Activated naive CD8-positive, alpha-beta T cell treated with anti-CD3 and anti-CD28 coated beads, Interleukin-2, amount 10 ng/mL, durations not matched to agents 7 days and 5 days (primary cell): ENCODE results near the gene POFUT2. TPM values are rescaled to one million over a fixed set of nuclear protein-coding genes. Genes with fewer than 3 reads are reported as not detected.

Experiments used
- ATAC-seq: fragments of 150-1000 bp; cut with Tn5 transposase; one replicate; pipeline ENCODE4 v1.10.0; 2021; ENCODE audit warnings: low read depth, moderate library complexity
- POLR2A ChIA-PET: fragments of 350-600 bp; sonication (Branson Sonifier 250); formaldehyde crosslinking; loops from one replicate; lab custom pipeline; 2021; ENCODE audit warnings: antibody characterized with exemption; lab: Charles Lee
- DNase-seq: peaks from one replicate; pipeline ENCODE4 v3.0.0; 2021
- H3K27ac Mint-ChIP-seq: one replicate; pipeline ENCODE4 v1.8.0; 2022; ENCODE audit warnings: mild to moderate bottlenecking, mixed read lengths
- H3K27me3 Mint-ChIP-seq: one replicate; pipeline ENCODE4 v1.8.0; 2022; ENCODE audit warnings: mild to moderate bottlenecking, moderate library complexity, mixed read lengths
- H3K36me3 Mint-ChIP-seq: one replicate; pipeline ENCODE4 v1.8.0; 2021; ENCODE audit warnings: mild to moderate bottlenecking, mixed read lengths
- H3K4me1 Mint-ChIP-seq: one replicate; pipeline ENCODE4 v1.8.0; 2021; ENCODE audit warnings: mixed read lengths
- H3K4me3 Mint-ChIP-seq: one replicate; pipeline ENCODE4 v1.8.0; 2022; ENCODE audit warnings: mild to moderate bottlenecking, moderate library complexity, mixed read lengths
- H3K9me3 Mint-ChIP-seq: one replicate; pipeline ENCODE4 v1.8.0; 2021; ENCODE audit warnings: mixed read lengths
- total RNA-seq, 2 experiments: library from RNA; stranded (reverse); gene quantifications; one replicate each; pipeline ENCODE4 v1.2.3, GENCODE V29; 2021

POFUT2 gene
- total RNA-seq, 2 experiments from 2014 or later: 26.0 to 27.0 TPM

- Mint-ChIP-seq H3K27me3 (peaks cover 15% of the 10 kb centered on the region), H3K27ac (no peak overlapping the region), H3K9me3 (no peaks in the 10 kb centered on the region), H3K4me3 (no peak overlapping the region), H3K36me3 (no peaks in the 10 kb centered on the region), H3K4me1 (peaks cover 13% of the 10 kb centered on the region)
- no peak for DNase-seq
- POLR2A ChIA-PET: no interaction called here
- ATAC-seq: no peak
Observed at GRCh38 chr21:45258466-45258865, 29.2 kb downstream of the POFUT2 start.

- no peak for ATAC-seq
- Mint-ChIP-seq H3K27ac (no peak overlapping the region), H3K9me3 (no peaks in the 10 kb centered on the region), H3K27me3 (peaks cover 17% of the 10 kb centered on the region), H3K4me1 (peaks cover 13% of the 10 kb centered on the region), H3K36me3 (no peaks in the 10 kb centered on the region), H3K4me3 (no peak overlapping the region)
- POLR2A ChIA-PET: interaction anchor here (1.7 kb wide), 1 partner anchor 30 kb away, joined by 10 read pairs; the partner anchor contains the start of gene POFUT2
- DNase-seq: no peak
Observed at GRCh38 chr21:45257673-45258341, 29.9 kb downstream of the POFUT2 start.

GRCh38 chr21:45256912-45257672 is 30.6 kb downstream of the POFUT2 start:
- Mint-ChIP-seq H3K27me3 (peaks cover 17% of the 10 kb centered on the region), H3K4me1 (peaks cover 13% of the 10 kb centered on the region), H3K36me3 (no peaks in the 10 kb centered on the region), H3K4me3 (peak overlapping the region; percentile 61), H3K9me3 (no peaks in the 10 kb centered on the region), H3K27ac (peak overlapping the region; percentile 80)
- POLR2A ChIA-PET: interaction anchor here (1.0 to 1.7 kb wide), 2 partner anchors 9 to 31 kb away, joined by 4 to 10 read pairs; partner anchors contain the start of gene POFUT2
- DNase-seq (peak; percentile 63), ATAC-seq (peak; percentile 86)

GRCh38 chr21:45256021-45256911 is 31.4 kb downstream of the POFUT2 start:
- ATAC-seq (peak; percentile 35), DNase-seq (no peak)
- no peaks in the 10 kb centered on the region for H3K36me3 Mint-ChIP-seq
- H3K9me3 Mint-ChIP-seq: no peaks in the 10 kb centered on the region
- POLR2A ChIA-PET: interaction anchor here (1.0 to 1.7 kb wide), 2 partner anchors 10 to 31 kb away, joined by 4 to 10 read pairs; partner anchors contain the start of gene POFUT2
- H3K27ac Mint-ChIP-seq: peak overlapping the region; percentile 80
- H3K4me1 Mint-ChIP-seq: peaks cover 13% of the 10 kb centered on the region
- H3K27me3 Mint-ChIP-seq: peaks cover 23% of the 10 kb centered on the region
- H3K4me3 Mint-ChIP-seq: peak overlapping the region; percentile 61

- no peak overlapping the region for H3K27ac Mint-ChIP-seq
- no peaks in the 10 kb centered on the region for H3K9me3 Mint-ChIP-seq
- no peaks in the 10 kb centered on the region for H3K36me3 Mint-ChIP-seq
- DNase-seq (peak; percentile 52), ATAC-seq (peak; percentile 23)
- H3K4me1 Mint-ChIP-seq: peaks cover 13% of the 10 kb centered on the region
- H3K27me3 Mint-ChIP-seq: peaks cover 29% of the 10 kb centered on the region
- H3K4me3 Mint-ChIP-seq: peak overlapping the region; percentile 49
- POLR2A ChIA-PET: no interaction called here
Observed at GRCh38 chr21:45255381-45256020, 32.2 kb downstream of the POFUT2 start.

GRCh38 chr21:45254460-45254930 is 33.2 kb downstream of the POFUT2 start:
- POLR2A ChIA-PET: no interaction called here
- no peaks in the 10 kb centered on the region for H3K9me3 Mint-ChIP-seq
- no peaks in the 10 kb centered on the region for H3K36me3 Mint-ChIP-seq
- no peak for DNase-seq
- no peak overlapping the region for H3K4me3 Mint-ChIP-seq
- no peak for ATAC-seq
- peak overlapping the region; percentile 18 for H3K27ac Mint-ChIP-seq
- peaks cover 13% of the 10 kb centered on the region for H3K4me1 Mint-ChIP-seq
- peaks cover 32% of the 10 kb centered on the region for H3K27me3 Mint-ChIP-seq

- Mint-ChIP-seq H3K9me3 (no peaks in the 10 kb centered on the region), H3K4me3 (no peak overlapping the region), H3K27me3 (peaks cover 30% of the 10 kb centered on the region), H3K36me3 (no peaks in the 10 kb centered on the region), H3K27ac (peak overlapping the region; percentile 18), H3K4me1 (peaks cover 13% of the 10 kb centered on the region)
- no peak for DNase-seq
- POLR2A ChIA-PET: no interaction called here
- no peak for ATAC-seq
Observed at GRCh38 chr21:45253633-45254459, 33.8 kb downstream of the POFUT2 start.

- ATAC-seq (no peak), DNase-seq (no peak)
- no peak overlapping the region for H3K4me3 Mint-ChIP-seq
- H3K4me1 Mint-ChIP-seq: peaks cover 13% of the 10 kb centered on the region
- no peaks in the 10 kb centered on the region for H3K36me3 Mint-ChIP-seq
- POLR2A ChIA-PET: no interaction called here
- H3K27ac Mint-ChIP-seq: no peak overlapping the region
- no peaks in the 10 kb centered on the region for H3K9me3 Mint-ChIP-seq
- peaks cover 32% of the 10 kb centered on the region for H3K27me3 Mint-ChIP-seq
Observed at GRCh38 chr21:45253180-45253579, 34.5 kb downstream of the POFUT2 start.

- ATAC-seq (no peak), DNase-seq (no peak)
- Mint-ChIP-seq H3K36me3 (no peaks in the 10 kb centered on the region), H3K27ac (no peak overlapping the region), H3K27me3 (peaks cover 38% of the 10 kb centered on the region), H3K9me3 (no peaks in the 10 kb centered on the region), H3K4me3 (no peak overlapping the region), H3K4me1 (peaks cover 13% of the 10 kb centered on the region)
- POLR2A ChIA-PET: no interaction called here
Observed at GRCh38 chr21:45252448-45252925, 35.2 kb downstream of the POFUT2 start.

GRCh38 chr21:45251635-45252447 is 35.9 kb downstream of the POFUT2 start:
- no peak overlapping the region for H3K4me3 Mint-ChIP-seq
- ATAC-seq: no peak
- H3K4me1 Mint-ChIP-seq: peaks cover 7% of the 10 kb centered on the region
- H3K9me3 Mint-ChIP-seq: no peaks in the 10 kb centered on the region
- POLR2A ChIA-PET: no interaction called here
- no peak for DNase-seq
- no peaks in the 10 kb centered on the region for H3K36me3 Mint-ChIP-seq
- H3K27me3 Mint-ChIP-seq: peaks cover 38% of the 10 kb centered on the region
- H3K27ac Mint-ChIP-seq: no peak overlapping the region

GRCh38 chr21:45250914-45251634 is 36.6 kb downstream of the POFUT2 start:
- no peaks in the 10 kb centered on the region for H3K9me3 Mint-ChIP-seq
- POLR2A ChIA-PET: no interaction called here
- DNase-seq: no peak
- H3K27me3 Mint-ChIP-seq: peaks cover 38% of the 10 kb centered on the region
- no peaks in the 10 kb centered on the region for H3K36me3 Mint-ChIP-seq
- no peak overlapping the region for H3K27ac Mint-ChIP-seq
- ATAC-seq: no peak
- H3K4me3 Mint-ChIP-seq: no peak overlapping the region
- H3K4me1 Mint-ChIP-seq: peaks cover 6% of the 10 kb centered on the region
